PFSK-1 (cell line): ENCODE measurements around the gene KRT6B.

Source experiments
- REST ChIP-seq, 2 experiments: IDR thresholded peaks; 2 replicates each; pipeline versions ENCODE4 v1.6.1 to v1.8.0; 2011 to 2012; ENCODE audit warnings: low read depth in 2 of 2, low read length in 2 of 2, control low read depth in 1 of 2, inconsistent platforms in 1 of 2, mild to moderate bottlenecking in 1 of 2, moderate library complexity in 1 of 2; ENCODE audit not compliant: insufficient read depth in 1 of 2
- TAF1 ChIP-seq: IDR thresholded peaks from 2 replicates; pipeline ENCODE4 v1.6.1; 2012; ENCODE audit warnings: low read length, control low read depth, borderline replicate concordance; ENCODE audit not compliant: insufficient read depth

- TF ChIP-seq TAF1 (no peak), REST (IDR thresholded peaks at IDR 0.05; ENCODE audit: insufficient read depth in 1 of 2, low read depth in 2 of 2, low read length in 2 of 2) (no peak)
These were observed 9.7 kb upstream of the KRT6B start for GRCh38 chr12:52461693-52462092.
